ENCODE data around the gene SELL.

DNA sequence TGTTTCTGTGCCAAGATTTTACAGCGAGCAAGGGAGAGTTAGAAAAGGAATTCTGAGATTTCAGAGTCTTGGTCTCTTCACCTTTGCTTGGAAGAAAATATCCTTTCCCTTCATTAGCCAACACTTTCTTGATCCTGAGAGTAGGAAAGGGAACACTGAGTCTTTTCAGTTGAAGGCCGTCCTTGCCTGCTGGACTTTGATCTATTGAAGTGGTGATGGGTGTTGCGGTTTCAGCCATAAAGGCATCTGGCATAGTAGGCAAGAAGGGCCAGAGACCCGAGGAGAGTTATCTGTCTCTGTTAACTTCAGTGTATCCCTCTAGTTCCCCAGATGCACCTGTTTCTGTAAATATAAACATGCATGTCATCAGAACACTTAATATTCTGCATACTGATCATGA is 12.7 kb upstream of the SELL start:
- no peak for TF ChIP-seq CTCF (IDR thresholded peaks at IDR 0.05; ENCODE audit: low read length)
- no peak for TF ChIP-seq EZH2 (IDR thresholded peaks at IDR 0.05; ENCODE audit: borderline replicate concordance, low read length)
